Hippocampal formation (tissue), 2 donors: ENCODE data around the gene RASGRP4.
A peak's percentile ranks its signal among the peaks of the same experiment; 100 is the strongest.
"Not testable (repeated sequence)": the region's sequence is repeated elsewhere in the genome, so short reads cannot be mapped to it uniquely, and the experiment has no call there.

ENCODE experiments used
- DNase-seq, 2 donors: peaks; one replicate each; lab custom pipeline; 2025; lab: John Stamatoyannopoulos, UW

Gene RASGRP4

GRCh38 chr19:38413416-38413815 is 12.6 kb downstream of the RASGRP4 start:
- DNase-seq: no peak

GRCh38 chr19:38412961-38413360 is 13.1 kb downstream of the RASGRP4 start:
- no peak for DNase-seq

GRCh38 chr19:38412491-38412890 is 13.5 kb downstream of the RASGRP4 start:
- no peak for DNase-seq

GRCh38 chr19:38411898-38412297 is 14.1 kb downstream of the RASGRP4 start:
- DNase-seq: not testable (repeated sequence)

GRCh38 chr19:38411041-38411712 is 14.8 kb downstream of the RASGRP4 start:
- no peak for DNase-seq

GRCh38 chr19:38410407-38410806 is 15.6 kb downstream of the RASGRP4 start:
- DNase-seq: not testable (repeated sequence)

- DNase-seq: no peak
These were observed 16.3 kb downstream of the RASGRP4 start for GRCh38 chr19:38409631-38410133.

GRCh38 chr19:38405276-38405675 is 20.7 kb downstream of the RASGRP4 start:
- no peak for DNase-seq

- no peak for DNase-seq
These were observed 21.2 kb downstream of the RASGRP4 start for GRCh38 chr19:38404858-38405257.

- DNase-seq: peak; percentile 92 to 97
These were observed 22.9 kb downstream of the RASGRP4 start, which contains the start of gene FAM98C for GRCh38 chr19:38402967-38403674. Gene FAM98C (plus strand): TSS chr19:38403093. CDS start chr19:38403154, 61 bp downstream.

- DNase-seq: no peak
These were observed 23.4 kb downstream of the RASGRP4 start for GRCh38 chr19:38402623-38402966.

- no peak for DNase-seq
These were observed 24.9 kb downstream of the RASGRP4 start for GRCh38 chr19:38401148-38401547.

GRCh38 chr19:38400361-38400760 is 25.7 kb downstream of the RASGRP4 start:
- no peak for DNase-seq

GRCh38 chr19:38399537-38399936 is 26.5 kb downstream of the RASGRP4 start:
- DNase-seq: no peak

GRCh38 chr19:38399081-38399480 is 26.9 kb downstream of the RASGRP4 start:
- no peak for DNase-seq

- DNase-seq: no peak
These were observed 30.5 kb downstream of the RASGRP4 start for GRCh38 chr19:38395381-38396114.

GRCh38 chr19:38394488-38394887 is 31.5 kb downstream of the RASGRP4 start:
- no peak for DNase-seq

GRCh38 chr19:38392707-38393308 is 33.2 kb downstream of the RASGRP4 start:
- no peak for DNase-seq

- no peak for DNase-seq
These were observed 34.0 kb downstream of the RASGRP4 start for GRCh38 chr19:38391911-38392464.

GRCh38 chr19:38389957-38390924 is 35.8 kb downstream of the RASGRP4 start:
- no peak for DNase-seq
